ENCODE measurements around the gene NDUFB2. TPM values are rescaled to one million over a fixed set of nuclear protein-coding genes. Genes with fewer than 3 reads are reported as not detected.
"Not testable (repeated sequence)": the region's sequence is repeated elsewhere in the genome, so short reads cannot be mapped to it uniquely, and the experiment has no call there.

Gene NDUFB2
- polyA plus RNA-seq (ENCODE audit: insufficient read length in 4 of 4) = 100 to 1,000 TPM; 163 to 222 (median 182) TPM

DNA sequence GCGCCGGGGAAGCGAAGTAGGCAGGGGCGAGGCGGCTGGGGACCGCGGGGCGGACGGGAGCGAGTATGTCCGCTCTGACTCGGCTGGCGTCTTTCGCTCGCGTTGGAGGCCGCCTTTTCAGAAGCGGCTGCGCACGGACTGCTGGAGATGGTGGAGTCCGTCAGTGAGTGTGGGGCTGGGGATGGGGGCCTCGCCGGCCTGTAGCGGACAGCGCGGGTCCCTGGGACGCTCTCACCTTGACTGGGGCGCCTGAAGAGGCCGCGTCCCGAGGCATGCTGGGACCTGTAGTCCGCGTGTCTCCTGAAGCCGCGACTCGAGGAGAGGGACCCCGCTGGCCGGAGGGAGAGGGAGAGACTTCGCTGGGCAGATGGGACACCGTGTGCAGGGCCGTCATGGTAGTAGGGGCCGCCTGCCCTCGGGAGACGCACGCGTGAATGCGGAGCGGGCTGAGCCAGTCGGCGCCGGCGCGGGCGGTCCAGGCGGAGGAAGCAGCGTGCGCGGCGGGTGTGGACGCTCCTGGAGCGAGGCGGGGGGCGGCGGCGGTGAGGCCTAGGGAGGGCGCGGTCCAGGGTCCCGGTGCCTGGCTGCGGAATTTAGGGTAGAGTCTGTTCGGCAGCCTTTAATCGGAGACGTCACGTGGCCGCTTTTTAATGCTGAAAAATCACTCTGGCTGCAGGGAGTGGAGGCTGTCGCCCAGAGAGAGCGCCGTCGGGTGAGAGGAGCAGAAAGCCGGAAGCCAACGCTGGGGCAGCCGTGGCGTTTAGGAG, at the start of gene NDUFB2:
Gene NDUFB2 (plus strand): TSS at position 29 of the 767 bp plus-strand sequence. CDS start 37 bp downstream, at position 66.
- peak; percentile 73 to 91 (median 78) for DNase-seq (ENCODE audit: low read depth in 4 of 4, low spot score in 3 of 4)

DNA sequence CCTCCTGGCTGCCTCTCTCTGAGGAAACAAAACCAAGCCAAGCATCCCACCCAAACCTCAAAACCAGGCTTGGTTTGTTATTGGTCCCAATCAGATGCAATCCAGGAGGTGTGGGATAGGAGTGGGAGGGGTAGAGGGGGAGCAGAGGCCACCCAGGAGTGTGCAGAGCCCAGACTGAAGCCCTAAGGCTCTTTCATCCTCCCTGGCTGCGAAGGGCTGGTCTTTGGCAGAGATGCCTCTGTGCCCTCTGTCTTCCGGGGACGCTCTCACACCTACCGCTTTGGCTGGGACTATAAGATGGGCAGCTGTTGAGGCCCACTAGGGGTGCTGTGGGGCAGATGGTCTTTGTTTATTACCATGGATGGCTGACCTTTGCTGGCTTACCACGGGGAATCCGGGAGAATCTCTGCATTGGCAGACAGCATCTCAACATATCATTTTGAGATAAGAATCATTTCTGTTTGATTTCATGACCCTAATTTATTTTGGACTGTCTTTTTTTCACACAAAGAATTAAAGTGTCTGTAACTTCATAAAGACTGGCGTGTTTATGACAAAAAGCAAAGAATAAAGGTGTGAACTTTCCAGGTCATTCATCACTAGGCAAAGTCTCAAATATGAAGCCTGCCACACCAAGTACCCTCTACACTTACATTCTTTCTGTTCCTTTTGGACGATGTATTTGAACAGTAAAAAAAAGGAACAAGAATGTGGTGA, 49.4 kb upstream of the NDUFB2 start:
- DNase-seq (ENCODE audit: low read depth in 4 of 4, low spot score in 3 of 4) = peak in 2 of 4 donors; percentile 31 to 51

DNA sequence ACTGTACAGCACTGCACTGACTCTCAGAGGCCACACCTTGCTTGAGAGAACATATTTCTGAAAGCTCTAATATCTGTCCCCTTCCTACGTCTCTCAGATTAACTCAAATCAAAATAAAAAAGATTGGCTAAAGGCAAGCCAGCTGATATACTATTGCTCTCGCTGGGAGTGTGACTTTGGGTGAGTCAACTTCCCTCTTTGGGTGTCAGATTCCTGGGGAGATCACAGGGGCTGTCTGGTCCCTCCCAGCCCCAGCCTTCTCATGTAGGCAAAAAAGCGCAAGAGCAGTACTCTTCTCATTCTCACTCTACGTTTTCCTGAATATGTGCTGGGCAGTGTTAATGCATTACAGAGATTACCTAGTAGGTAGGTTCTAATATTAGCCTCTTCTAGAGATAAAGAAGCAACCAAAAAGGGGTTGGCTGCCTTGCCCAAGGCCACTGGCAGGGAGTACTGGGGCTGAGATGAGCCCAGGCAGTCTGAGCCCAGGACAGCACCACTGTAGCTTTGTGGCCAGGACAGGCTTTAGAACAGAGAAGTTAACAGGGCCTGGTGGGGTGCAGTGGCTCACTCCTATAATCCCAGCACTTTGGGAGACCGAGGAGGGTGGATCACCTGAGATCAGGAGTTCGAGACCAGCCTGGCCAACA, 46.8 kb upstream of the NDUFB2 start:
- DNase-seq (ENCODE audit: low read depth in 4 of 4, low spot score in 3 of 4) = no peak

DNA sequence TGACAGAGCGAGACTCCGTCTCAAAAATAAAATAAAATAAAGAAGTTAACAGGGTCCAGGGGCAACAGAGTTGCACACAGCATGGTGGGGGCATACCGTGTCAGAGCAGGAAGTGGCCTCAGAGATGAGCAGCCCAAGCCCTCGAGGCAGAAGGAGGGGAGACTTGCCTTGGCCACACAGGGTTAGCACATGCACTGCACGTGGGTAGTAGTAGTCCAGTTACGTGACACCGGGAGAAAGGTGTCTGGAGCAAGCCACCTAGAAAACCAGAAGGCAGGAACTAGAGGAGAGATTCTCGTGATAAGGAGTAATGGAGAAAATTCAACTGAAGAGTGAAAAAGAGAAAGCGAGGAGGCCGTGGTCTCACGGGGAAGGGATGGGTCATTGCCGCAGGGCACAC, 46.1 kb upstream of the NDUFB2 start:
- no peak for DNase-seq (ENCODE audit: low read depth in 4 of 4, low spot score in 3 of 4)

DNA sequence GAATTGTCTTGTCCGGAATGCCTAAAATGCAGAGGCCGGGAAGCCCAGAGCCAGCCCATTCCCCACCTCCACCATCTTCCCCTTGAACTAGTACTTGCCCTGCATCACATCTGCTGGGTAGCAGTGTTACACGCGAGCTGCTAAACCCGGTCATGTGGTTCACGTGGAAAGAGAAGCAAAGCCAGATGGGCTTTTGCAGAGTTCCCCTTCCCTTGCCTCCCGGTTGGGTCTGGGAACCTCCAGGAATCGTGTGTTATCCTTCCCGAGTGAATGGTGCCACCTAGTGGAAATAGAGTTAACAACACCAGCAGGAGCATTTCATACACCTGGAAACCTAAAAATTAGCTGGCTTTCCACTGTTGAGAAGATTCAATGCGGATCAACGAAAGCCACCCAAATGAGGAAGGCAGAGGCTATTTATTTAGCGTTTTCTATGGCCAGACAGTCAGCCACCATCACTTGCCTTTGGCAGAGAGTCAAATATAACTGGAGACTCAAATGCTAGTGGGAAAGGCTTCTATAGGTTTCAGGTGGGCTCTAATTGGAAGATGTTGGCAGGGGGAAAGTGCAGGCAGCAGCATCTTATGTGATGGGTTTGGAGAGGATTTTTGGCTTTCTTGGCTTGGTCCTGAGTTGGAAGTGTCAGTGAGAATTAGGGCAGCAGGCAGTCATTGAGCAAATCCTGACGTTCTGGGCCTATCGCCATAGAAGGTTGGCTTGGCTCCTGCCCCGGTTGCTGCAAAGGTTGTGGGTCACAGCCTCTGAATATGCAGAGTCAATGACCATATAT, 43.0 kb upstream of the NDUFB2 start:
- peak in 1 of 4 donors; percentile 77 for DNase-seq (ENCODE audit: low read depth in 4 of 4, low spot score in 3 of 4)

DNA sequence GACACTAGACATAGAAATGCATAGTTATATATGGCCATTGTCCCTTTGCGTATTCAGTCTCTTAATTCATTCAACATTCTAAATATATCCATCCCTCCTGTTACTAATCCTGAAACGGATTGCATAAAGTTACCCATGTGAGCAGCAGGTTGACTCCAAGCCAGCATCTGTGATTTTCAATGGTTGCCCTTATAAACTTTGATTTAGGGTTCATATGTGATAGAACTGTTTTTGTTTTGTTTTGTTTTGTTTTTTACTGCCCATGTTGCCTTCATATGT, 42.5 kb upstream of the NDUFB2 start:
- no peak for DNase-seq (ENCODE audit: low read depth in 4 of 4, low spot score in 3 of 4)

DNA sequence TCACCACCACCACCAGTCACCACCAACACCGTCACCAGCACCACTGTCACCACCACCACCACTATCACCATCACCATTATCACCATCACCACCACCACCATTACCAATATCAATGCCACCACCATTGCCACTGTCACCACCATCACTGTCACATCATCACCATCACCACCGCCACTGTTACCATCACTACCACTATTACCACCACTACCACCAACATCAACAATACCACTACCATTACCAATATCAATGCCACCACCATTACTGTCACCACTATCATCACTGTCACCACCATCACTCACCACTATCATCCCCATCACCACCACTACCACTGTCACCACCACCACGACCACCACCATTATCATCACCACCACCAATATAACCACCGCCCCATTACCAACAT, 41.8 kb upstream of the NDUFB2 start:
- no peak for DNase-seq (ENCODE audit: low read depth in 4 of 4, low spot score in 3 of 4)

DNA sequence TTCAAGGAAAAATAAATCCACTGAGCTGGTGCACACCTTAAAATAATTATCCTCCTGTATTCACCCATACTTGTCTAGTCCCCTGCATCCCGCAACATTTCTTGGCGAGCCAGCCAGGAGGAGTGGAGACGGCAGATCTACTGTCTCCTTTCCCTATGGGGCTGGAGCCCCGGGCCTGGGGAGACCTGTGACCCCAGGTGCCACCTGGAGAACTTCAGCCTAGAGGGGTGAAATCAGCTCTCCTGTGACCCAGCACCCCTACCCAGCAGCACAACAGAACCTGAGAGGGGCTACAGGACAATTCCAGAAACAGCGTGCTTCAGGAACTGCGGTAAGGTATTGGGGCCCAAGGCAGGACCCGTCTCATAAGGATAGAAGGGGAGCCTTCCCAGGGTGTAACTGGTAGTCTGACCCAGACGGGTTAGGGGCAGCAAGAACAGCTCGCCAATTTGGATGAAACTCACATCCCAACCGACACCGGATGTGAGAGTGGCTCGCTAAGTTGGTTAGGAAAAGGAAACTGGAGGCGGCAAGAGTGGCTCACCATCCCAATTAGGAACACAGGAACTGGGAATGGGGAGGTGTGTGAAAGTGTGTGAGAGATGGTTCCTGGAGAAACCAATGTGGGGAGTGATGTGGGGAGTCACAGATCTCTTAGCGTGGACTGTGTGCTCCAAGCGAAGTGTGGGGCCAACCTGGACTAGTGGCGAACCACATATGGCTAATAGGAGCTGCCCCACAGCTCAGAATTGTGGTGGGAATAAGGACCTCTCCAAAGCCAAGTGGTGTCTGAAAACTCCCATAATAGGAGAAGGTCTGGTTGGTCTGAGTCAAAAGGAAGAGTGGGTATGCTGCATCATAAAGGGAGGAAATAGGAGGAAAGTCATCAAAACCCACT, 40.7 kb upstream of the NDUFB2 start:
- DNase-seq (ENCODE audit: low read depth in 4 of 4, low spot score in 3 of 4) = no peak

DNA sequence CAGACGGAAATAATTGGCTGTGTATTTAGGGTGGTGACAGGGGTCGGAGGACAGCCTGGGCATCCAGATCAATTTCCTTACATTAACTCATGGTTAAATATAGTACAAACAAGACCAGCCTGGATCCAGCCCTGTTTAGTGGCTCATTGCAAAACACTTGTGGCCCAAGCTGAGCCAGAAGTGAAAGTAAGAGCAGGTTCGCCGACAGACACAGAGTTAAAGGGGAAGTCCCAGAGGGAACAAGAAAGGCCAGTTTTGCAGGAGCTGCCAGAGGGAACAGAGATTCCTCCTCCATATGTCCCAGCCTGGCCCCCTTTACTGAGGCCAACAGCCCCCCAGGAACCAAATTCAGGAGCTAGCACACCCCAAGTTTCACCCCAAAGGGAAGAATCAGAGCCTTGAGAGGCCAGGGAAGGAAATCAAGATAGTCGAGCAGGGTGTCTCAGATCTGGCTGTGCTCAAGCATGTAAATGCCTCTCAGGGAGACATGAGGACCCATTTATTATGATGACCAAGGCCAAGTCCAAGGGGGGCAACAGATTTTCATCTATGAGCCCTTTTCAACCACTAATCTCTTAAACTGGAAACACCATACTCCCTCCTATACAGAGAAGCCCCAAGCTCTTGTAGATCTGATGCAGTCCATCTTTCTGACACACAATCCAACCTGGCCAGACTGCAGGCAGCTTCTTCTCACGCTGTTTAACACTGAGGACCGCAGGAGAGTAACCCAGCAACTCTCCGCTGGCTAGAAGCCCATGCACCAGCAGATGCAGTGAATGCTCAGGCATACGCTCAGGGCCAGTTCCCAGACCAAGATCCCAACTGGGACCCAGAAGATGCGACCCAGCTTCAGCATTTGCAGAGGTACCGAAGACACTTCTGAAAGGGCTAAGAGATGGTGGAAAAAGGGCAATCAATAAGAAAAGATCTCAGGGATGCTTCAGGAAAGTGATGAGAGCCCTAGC, 39.7 kb upstream of the NDUFB2 start:
- DNase-seq (ENCODE audit: low read depth in 4 of 4, low spot score in 3 of 4) = no peak

DNA sequence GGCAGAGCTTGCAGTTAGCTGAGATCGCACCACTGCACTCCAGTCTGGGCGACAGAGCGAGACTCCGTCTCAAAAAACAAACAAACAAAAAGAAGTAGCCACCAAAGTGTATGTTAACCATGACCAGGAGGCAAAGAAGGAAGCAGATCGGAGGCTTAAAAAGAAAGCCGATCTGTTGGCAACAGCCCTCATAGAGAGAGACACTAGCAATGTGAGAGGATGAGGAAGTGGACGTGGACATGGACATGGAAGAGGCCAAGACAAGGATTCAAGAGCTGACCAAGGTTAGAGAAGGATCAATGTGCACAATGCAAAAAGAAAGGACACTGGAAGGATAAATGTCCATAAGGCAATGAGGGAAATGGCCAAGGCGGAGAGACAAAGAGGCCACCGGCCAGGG, 38.6 kb upstream of the NDUFB2 start:
- DNase-seq (ENCODE audit: low read depth in 4 of 4, low spot score in 3 of 4) = no peak

DNA sequence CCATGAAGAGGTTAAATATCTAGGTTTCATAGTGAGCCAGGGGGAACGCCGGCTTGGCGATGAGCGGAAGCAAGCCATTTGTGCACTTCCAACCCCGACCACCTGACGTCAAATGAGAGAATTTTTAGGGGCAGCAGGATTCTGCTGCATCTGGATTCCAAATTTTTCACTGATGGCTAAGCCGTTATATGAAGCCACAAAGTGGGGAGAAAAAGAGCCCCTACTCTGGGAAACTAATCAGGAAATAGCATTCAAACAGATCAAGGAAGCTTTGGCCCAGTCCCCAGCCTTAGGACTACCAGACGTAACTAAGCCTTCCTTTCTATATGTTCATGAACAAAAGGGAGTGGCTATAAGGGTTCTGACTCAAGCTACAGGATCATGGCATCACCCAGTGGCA, 36.7 kb upstream of the NDUFB2 start:
- no peak for DNase-seq (ENCODE audit: low read depth in 4 of 4, low spot score in 3 of 4)

DNA sequence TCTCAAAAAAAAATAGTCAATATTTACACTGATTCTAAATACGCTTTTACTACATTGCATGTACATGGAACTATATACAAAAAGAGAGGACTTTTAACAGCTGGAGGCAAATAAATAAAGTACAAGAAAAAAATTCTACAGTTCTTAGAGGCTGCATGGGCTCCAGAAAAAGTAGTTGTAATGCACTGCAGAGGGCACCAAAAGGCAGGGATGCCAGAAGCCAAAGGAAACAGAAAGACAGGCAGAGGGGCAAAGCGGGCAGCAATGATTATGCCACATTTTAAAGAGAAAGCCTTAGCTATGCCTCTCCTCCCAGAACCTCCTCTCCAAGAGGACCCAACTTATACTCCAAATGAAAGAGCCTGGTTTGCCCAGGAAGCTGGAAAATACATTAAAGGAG, 35.4 kb upstream of the NDUFB2 start:
- no peak for DNase-seq (ENCODE audit: low read depth in 4 of 4, low spot score in 3 of 4)

DNA sequence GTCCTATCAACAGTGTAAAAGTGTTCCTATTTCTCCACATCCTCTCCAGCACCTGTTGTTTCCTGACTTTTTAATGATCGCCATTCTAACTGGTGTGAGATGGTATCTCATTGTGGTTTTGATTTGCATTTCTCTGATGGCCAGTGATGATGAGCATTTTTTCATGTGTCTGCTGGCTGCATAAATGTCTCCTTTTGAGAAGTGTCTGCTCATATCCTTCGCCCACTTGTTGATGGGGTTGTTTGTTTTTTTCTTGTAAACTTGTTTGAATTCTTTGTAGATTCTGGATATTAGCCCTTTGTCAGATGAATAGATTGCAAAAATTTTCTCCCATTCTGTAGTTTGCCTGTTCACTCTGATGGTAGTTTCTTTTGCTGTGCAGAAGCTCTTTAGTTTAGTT, 33.6 kb upstream of the NDUFB2 start:
- not testable (repeated sequence) for DNase-seq (ENCODE audit: low read depth in 4 of 4, low spot score in 3 of 4)

DNA sequence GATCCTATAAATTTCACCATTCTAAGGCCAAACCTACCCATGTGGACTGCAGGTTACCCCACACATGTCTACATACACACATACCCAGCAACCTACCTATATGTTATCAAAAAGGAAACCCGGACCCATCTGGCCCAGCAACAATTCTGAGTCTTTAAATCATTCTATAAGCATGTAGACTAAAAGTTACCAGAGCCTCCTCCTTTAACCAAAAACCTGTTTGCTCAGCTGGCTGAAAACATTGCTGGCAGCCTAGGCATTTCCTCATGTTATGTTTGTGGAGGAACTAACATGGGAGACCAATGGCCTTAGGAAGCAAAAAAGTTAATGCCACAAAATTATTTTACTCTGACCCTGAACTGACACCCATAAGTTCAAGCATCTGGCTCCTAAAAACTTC, 29.0 kb upstream of the NDUFB2 start:
- no peak for DNase-seq (ENCODE audit: low read depth in 4 of 4, low spot score in 3 of 4)

DNA sequence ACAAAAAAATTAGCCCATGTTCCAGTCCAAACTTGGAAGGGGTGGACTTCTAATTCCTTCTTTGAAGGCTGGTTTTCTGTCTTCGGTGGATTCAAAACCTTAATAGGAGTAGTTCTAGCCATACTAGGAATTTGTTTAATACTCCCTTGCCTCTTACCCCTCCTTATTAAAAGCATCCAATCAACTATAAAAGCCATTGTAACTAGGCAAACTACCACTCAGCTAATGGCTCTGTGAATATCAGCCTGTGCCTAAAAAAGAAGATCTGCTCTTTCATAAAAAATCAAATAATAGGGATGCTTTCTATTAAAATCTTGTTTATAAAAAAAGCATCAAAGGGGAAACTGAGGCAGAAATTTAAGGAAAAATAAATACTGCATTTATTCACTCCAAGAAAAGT, 27.9 kb upstream of the NDUFB2 start:
- DNase-seq (ENCODE audit: low read depth in 4 of 4, low spot score in 3 of 4) = no peak

DNA sequence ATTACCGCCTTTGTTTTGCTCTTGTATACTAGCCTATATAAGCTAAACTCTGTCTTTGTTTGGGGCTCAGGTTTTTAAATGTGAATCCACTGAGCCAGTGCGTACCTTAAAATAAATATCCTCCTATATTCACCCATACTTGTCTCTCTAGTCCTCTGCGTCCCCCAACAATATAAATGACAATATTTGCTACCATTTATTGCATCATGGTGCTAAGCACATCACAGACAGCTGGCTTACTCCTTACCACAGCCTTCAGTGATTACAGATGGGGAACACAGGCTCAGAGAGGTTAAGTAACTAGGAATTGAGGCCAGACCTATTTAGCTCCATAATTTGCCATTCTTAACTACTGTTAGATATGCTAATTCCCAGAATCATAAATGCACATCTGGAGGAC, 27.2 kb upstream of the NDUFB2 start:
- DNase-seq (ENCODE audit: low read depth in 4 of 4, low spot score in 3 of 4) = no peak

DNA sequence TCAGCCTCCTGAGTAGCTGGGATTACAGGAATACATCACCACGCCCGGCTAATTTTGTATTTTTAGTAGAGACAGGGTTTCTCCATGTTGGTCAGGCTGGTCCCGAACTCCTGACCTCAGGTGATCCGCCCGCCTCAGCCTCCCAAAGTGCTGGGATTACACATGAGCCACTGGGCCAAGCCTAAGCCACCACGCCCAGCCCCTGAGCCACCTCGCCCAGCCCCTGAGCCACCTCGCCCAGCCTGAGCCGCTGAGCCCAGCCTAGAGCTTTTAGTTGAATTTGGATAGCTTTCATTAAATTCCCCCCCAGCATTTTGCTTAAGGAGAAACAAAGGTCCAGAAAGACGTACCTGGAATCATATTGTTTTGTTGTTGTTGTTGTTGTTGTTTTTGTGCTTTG, 26.6 kb upstream of the NDUFB2 start:
- not testable (repeated sequence) for DNase-seq (ENCODE audit: low read depth in 4 of 4, low spot score in 3 of 4)

DNA sequence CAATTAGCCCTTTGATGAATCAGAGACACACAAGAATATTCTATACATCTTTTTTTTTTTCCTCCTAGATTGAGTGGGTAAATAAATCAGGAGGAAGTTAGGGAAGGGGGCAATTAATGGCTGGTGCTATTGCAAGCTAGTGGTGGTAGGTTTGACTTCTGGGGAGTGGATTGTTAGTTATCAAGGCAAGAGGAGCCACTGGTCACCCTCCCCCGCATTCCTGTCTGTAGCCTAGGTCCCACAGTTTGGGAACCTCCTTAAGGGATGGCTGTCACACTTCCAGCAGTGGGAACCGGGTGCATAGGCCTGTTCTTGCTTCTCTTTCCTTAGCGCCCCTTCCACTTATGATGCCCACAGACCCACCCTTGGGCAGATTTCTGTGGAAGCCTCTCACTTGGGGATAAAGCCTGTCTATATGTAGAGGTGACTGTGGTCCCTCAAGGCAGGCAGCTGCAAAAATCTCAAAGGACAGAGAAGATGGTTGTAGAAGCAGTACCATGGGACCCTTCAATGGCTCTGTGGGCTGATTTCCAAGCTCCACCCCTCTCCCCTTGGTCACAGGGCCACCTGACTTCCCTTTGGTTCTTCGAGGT, 26.1 kb upstream of the NDUFB2 start:
- no peak for DNase-seq (ENCODE audit: low read depth in 4 of 4, low spot score in 3 of 4)

Measured in right renal pelvis (tissue), 4 donors.